Muscle of arm (tissue), 12 donors: ENCODE measurements around the gene LIPT2. TPM values are rescaled to one million over a fixed set of nuclear protein-coding genes. Genes with fewer than 3 reads are reported as not detected.

Experiments used
- DNase-seq: peaks from one replicate; pipeline ENCODE4 v3.0.0-alpha.2; 2013
- polyA plus RNA-seq, 12 donors: library from polyadenylated mRNA; unstranded; fragments of 120-200 nt; gene quantifications; one replicate each; pipeline ENCODE4 v1.2.1, GENCODE V29; 2013; ENCODE audit not compliant: insufficient read length in 12 of 12

The LIPT2 gene
- polyA plus RNA-seq, 12 donors: 2.0 to 14.8 (median 2.7) TPM; not detected in 1

DNA sequence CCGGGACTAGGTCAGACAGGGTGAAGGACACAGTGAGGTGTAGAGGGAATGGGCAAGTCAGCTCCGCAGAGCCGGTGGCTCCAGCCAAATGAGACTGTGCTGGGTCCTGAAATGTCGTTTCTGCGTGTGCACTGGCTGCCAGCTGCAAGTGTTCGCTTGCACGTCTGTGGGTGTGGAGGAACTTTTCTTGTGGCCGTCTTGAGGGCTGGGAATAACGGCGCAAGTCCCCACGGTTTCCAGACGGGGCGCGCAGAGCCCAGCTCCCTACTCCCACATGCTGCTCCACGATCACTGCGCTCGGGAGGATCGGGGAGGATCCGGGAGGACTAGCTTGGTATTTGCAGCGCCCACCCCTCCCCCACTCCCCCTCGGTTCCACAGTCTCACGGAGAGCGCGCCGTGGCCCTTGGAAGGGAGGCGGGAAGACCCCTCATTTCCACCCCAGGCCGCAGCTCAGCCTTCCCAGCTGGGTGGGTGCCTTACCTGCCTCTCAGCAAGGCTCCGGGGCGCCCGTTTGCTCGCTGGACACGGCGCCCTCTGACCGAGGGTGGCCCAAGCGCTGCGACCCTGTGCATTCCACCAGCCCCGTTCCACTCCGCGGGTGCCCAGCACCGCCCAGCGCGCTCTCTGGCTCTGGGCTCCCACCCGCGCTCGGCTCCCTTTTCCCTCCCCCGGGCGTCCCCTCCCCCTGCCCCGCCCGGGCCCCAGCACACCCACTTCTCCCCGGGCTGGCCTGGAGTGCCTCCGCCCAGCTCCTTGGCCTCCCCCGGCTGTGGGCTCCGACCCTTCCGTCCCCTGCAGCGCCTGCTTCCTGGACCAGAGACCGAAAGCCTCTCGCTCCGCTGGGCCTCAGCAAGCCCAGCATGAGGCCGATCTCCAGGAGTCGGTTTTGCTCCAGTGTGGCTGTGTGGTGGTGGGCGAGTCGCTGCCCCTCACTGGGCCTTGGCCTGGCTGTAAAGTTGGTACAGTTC lies 26.3 kb downstream of the LIPT2 start, which contains the start of gene KCNE3:
Gene KCNE3, minus strand, starts transcription at position 634 of the 970 bp plus-strand sequence. CDS start 9,986 bp downstream, outside the sequence.
- peak; percentile 21 for DNase-seq

DNA sequence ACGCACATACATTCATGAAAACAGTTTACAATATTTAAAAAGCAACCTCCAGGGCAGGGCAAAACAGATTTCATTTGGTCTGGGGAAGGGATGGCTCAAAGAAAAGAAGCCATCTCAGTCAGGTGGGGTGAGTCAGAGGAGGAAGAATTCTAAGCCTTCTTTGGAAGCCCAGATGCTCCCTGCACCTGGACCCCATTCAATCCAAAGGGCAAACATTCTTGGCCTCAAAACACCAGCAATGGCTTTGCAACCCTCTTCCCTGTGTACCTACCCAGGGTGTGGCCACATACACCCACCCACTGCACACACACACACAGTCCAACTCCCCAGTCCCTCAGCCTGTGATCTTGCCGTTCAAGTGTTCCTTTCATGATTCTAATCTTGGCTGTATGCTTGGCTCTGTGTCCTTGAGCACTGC lies 28.2 kb downstream of the LIPT2 start:
- DNase-seq: no peak

GRCh38 chr11:74464746-74465145 lies 28.8 kb downstream of the LIPT2 start:
- DNase-seq: no peak

GRCh38 chr11:74463216-74463615 lies 30.3 kb downstream of the LIPT2 start:
- DNase-seq: no peak

DNA sequence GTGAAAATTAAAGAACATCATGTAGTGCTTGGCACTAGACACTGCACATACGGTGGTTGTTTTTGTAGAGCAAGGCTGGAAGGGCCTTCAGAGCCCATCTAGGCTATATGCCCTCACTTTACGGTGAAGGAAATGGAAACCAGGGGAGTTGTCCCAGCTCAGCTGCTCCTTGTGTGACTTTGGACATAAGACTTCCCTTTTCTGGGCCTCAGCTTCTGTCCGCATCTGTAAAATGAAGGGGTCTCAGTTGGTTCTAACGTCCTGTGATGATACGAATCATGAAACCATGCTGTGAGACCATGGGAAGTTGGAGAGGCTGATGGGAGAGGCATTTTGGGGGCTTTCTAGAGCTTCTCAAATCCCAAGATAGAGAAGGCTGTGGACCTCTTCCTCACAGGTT lies 30.9 kb downstream of the LIPT2 start:
- DNase-seq: no peak

DNA sequence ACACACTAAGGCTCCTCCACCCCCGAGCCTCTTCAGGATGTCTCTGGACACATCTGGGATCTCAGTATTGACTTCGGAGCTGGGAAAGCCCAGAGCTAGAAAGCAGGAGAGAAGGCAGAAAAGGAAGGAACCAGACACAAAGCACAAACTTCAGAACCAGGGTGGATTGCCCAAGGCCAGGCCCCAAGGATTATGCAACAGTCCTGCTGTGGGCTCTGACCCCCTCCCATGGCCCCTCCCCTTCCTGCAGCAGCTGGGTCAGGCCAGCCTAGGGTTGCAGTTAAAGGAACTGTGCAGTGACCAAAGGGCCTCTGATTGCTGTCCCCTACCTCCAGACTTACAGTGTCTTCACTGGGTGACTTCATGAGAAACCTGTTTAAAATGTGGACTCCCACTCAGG lies 31.5 kb downstream of the LIPT2 start:
- no peak for DNase-seq

DNA sequence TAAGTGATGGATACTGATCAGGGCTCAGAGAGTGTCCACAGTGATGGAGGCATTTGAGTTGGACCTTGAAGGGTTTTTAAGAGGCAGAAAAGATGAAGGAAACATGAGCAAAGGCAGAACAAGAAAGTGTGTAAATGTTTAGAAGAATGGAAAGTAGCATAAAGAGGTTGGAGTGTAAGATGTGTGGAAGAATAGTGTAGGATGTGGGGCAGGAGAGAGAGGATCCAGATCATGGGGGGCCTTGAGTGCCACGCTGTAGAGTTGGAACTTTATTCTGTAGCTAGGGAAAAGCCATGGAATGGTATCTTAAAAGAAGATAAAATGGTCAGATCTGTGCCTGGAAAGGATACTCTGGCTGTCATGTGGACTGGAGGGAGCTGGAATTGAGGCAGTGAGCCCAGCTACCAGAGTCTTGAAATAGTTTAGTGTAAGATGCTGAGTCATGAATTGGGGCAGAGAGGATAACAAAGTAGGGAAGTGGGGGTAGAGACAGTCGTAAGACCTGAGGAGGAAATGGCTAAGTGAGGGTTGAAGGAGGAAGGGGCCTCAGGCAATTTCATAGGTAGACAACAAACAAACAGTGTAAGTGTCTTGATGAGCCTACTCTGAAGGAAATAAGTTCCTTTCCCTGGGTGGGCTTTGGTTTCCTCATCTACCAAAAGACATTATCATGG lies 32.9 kb downstream of the LIPT2 start:
- DNase-seq: no peak

- no peak for DNase-seq
Measured at GRCh38 chr11:74460065-74460464, 33.5 kb downstream of the LIPT2 start.

- DNase-seq: no peak
Measured at GRCh38 chr11:74459584-74459983, 33.9 kb downstream of the LIPT2 start.

GRCh38 chr11:74457356-74457755 lies 36.2 kb downstream of the LIPT2 start:
- DNase-seq: no peak

DNA sequence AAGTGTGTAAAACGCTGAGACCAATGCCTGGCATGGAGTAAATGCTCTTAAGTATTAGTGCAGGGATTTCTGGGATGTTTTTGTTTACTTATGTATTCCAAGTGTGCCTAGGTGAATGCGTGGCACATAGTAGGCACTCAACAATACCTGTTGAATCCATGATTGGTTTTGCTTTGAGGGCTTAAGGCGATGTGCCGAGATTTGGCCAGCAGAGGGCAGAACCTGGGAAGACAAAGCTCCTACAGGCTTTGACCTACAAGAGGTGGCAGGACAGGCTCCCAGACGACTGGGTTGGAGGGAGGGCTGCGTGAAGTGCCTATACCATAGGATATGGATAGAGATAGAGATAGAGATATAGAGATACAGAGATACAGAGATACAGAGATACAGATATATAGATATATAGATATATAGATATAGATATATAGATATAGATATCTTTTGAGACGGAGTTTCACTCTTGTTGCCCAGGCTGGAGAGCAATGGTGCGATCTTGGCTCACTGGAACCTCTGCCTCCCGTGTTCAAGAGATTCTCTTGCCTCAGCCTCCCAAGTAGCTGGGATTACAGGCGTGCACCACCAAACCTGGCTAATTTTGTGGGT lies 40.0 kb downstream of the LIPT2 start:
- DNase-seq: peak; percentile 32

DNA sequence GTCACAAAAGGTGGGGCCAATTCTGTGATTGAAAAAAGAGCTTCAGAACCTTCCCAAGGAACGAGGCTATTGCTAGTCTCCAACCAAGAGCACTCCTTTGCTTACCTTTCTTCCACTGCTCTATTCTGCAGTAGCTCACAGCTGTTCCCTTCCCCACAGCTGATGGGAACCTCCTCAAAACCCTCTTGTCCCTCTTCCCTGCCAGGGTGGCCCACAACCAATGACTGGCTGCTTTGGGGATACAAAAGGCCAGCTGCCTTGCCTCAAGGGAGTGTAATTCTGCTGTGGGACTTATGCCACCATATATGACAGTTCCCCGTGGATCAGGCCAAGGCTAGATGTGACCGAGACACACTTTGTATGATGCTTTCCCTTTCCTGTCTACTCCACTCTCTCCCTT lies 41.2 kb downstream of the LIPT2 start:
- no peak for DNase-seq

DNA sequence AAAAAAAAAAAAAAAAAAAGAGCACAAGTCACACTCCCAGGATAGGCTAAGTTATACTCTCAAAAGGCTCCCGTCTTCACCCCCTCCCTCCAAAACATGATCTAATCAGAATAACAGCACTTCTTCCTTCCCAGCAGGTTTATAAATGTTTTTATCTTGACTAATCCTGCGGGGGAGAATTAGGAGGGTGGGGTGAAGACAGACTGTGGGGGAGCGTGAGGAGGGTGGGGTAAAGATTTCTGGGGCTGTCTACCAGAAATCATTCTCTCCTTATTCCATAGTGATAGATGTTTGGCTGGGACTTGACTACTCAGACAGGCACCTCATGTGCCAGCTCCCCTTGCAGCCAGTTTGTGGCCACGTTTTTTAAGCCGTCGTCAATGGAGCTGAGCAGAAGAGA lies 43.2 kb downstream of the LIPT2 start:
- DNase-seq: no peak

DNA sequence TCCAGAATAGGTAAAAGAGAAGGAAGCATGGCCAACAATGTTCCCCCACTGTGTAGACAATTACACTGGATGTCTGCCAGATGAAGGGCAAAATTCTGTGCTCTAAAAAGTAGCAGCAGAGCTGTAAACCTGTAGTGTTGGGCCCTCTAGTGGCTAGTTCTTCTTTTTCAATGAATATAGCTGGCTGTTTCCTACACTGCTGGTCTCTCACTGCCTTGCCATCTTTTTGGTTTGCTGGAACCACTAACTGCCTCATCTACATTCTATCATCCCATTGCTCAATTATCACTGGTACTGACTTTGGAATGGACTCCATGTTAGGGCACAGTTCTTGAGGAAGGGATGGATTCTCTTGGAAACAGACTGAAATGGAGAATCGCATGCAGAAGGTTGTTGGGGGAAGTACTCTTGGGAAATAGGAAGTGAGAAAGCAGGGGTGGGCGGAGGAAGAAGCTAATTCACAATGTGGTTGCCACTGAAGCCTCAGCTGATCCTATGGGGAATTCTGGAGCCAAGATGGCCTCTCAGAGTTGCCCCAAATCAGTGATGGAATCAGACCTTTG lies 44.1 kb downstream of the LIPT2 start:
- DNase-seq: peak; percentile 70

DNA sequence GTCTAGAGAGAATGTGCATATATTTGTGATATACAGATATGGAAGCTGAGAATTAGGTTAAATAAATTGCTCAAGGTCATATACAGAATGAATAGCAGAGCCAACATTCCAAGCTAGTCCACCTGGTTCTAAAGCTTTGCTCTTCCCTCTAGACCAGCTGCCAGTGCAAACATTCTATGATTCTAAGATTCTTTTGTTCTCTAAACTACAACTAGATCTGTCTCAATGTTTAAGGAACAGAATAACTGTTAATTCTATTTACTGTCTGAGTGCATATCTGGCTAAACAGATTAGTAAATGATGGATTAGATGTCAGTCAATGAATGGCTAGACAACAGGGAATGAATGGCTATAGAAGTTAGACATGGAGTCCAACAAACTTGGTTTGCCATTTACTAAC lies 45.8 kb downstream of the LIPT2 start:
- DNase-seq: no peak

GRCh38 chr11:74446532-74446938 lies 47.0 kb downstream of the LIPT2 start:
- peak; percentile 69 for DNase-seq

DNA sequence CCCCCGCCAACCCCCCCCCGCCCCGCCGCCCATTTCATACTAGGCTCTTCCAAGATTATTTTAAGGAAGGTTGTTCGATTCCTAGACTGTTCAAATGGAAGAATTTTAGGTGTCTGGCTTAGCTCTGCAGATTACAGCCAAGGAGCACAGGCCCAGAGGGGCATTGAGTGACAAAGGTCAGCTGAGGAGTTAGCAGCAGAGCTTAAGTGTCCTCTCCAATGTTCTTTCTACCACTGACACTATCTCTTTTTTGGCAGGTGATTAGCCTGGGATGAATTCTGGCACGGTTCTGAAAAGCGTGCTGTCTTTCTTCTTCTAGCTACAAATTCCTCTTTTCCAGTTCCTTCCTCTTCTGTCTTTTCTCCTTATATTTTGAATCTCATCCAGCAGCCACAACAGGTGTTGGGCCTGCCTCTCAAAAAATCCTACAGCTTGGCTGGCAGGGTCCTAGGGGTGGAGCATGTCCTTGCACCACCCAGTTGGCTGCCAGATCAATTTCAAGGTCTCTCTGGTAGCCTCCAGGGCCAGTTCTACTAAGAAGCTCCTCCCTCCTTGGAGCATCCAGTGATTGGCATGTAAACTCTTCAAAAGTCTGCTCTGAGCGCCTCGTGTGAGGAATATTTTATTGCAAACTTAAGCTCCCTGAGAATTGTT lies 49.2 kb downstream of the LIPT2 start:
- peak; percentile 31 for DNase-seq

DNA sequence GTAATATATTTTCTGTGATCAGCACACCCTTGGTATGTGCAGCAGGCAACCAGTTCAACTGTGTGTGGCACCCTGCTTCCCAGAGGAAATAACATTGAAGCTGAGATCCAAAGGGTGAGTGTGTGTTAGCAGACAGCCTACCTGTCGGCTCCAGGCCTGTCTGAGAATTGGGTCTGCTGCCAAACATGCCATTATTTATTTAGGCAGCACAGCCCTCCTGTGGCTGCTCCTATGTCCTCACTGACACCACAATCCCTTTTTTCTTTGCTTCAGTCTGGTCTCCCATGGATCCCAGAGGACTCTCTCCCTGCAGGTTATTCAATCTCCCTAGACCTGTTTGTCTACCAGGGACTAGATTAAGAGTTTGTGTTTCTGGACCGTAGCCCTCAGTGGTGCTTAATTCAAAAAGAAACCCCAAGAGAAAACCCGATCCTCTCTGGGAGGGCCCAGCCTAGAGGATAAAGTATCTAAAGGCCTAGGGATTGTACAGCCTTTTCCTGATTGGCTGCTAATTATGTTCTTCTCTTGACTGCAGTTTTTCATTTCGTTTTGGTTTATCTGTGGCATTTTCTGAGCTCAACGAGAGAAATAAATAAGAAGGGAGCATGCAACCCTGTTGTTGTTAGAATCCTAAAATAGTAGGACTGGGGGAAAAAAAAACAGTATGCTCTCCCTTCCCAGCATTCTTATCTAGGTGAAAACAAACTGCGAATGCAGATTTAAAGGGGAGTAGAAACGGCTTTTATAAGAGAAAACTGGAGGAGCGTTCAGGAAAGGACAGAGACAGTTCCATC lies 50.3 kb downstream of the LIPT2 start:
- no peak for DNase-seq

DNA sequence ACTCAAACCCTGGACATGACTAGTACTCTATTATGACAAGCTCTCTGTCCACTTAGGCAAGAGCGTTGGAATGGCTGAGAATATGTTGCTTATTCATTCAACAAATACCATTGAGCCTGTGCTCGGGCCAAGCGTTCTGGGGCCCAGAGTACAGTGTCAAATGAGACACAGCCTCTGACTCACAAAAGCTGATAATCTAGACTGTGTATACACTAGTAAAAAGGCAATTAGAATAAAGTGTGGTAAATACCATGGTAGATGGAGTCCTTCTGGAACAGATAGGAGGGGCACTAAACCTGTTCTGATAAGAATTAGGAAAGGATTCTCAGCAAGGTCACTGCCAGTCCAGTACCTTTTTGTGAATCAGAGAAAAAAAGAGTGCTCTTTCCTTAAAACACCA lies 50.9 kb downstream of the LIPT2 start:
- DNase-seq: no peak
